Suppressor macrophage (primary cell): ENCODE measurements around the gene SPDYE6.
A peak's percentile ranks its signal among the peaks of the same experiment; 100 is the strongest.
"Not testable (repeated sequence)": the region's sequence is repeated elsewhere in the genome, so short reads cannot be mapped to it uniquely, and the experiment has no call there.

Source experiments
- DNase-seq, 4 experiments: peaks; one replicate each; pipeline ENCODE4 v3.0.0-alpha.2; 2020 to 2022

Gene SPDYE6

DNA sequence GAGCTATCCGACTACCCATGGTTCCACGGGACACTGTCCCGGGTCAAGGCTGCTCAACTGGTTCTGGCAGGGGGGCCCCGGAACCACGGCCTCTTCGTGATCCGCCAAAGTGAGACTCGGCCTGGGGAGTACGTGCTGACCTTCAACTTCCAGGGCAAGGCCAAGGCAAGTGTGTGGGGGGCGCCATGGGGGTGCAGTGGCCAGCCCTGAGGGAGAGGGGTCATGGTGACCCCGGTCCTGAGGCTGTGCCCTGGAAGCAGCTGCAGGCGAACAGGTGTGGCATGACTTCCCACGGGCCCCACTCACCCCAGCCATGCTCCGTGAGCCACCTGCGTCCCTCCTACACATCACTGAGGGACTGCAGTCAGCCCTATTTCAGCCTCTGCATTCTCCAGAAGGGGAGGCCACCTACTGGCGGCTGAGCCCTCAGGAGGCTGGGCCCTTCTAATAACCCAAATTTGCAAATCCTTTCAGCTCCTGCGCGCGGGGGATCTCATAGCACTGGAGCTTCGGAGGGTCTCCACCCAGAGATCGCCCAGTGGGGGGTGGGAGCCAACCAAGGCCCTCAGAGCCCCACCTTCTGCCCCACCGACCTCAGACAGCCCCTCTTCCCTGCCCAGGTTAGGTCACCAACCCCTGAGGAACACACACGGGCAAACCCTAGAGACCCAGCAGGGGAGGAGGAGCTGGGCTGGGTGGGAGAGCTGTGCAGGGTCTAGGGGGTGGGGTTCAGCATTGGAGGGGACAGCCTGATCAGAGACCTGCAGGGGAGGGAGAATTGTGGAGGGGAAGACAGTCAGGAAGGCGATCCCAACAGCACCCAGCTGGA lies 38.8 kb downstream of the SPDYE6 start:
- no peak for DNase-seq

GRCh38 chr7:102313997-102314780 lies 42.1 kb downstream of the SPDYE6 start:
- no peak for DNase-seq

DNA sequence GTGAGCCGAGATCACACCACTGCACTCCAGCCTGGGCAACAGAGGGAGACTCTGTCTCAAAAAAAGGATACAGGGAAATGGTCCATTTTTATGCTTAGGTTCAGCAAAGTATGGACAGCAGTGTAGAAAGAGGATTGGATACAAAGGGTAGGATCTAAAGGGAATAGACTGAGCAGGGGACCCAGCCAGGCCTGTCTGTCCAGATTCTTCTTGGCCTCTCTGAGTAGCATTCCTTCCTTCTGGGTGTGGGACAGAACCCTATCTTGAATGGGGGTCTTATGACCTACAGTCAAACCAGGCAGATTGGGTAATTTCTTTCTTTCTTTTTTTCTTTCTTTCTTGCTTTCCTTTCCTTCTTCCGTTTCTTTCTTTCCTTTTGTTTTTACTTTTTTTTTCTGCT lies 43.9 kb downstream of the SPDYE6 start:
- no peak for DNase-seq

DNA sequence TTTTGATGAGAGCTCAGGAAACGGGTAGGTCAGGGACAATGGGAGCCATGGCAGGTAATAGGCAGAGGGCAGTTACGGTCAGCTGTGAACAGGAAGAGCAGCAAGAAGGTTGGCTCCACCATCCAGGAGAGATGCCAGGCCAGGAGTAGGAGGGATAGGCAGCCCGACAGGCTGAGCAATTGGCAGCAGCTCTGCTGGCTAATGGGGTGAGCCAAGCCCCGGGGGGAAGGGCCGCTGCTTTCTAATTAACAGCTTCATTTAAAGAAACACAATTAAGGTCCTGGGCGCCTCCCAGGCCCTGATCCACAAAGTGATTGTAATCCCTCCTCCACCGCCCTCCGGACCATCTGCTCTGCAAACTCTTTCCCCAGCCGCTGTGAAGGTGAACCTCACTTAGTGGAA lies 45.8 kb downstream of the SPDYE6 start:
- DNase-seq = no peak

DNA sequence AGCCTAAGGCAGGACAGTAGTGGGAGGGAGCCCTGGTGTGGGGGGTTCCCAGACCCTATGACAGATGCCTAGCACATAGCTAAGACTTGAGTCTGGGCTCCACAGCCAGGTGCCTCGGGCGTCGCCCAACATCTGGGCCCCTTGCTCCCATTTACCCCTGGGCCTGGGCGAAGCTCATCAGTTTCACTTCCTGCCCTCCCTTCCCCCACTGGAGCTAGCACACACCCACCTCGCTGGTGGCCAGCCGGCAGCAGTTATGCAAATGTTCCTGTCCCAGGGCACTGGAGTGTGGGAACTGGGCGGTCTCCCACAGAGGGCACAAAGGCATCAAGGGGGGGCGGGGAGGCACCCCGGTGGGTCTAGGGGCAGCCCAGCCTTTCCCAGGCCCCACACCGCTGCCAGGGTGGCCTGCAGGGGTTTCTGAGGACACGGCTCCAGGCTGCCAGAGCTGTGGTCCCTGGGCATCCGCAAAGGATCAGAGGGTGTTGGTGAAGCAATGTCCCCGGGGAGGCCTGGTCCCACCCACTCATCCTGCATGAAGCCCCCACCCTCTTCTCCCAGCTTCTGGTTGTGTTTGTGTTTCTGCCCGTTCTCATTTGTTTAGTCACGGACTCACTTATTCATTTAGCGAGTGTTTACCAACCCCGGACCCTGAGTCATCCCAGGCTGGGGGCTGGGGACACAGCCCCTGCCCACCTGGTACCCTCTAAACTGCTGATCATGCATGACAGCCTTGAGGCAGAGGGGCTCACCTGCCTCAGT lies 49.1 kb downstream of the SPDYE6 start:
- peak; percentile 77 to 91 (median 90) for DNase-seq

- no peak for DNase-seq
Measured at GRCh38 chr7:102305414-102306268, 50.6 kb downstream of the SPDYE6 start.

DNA sequence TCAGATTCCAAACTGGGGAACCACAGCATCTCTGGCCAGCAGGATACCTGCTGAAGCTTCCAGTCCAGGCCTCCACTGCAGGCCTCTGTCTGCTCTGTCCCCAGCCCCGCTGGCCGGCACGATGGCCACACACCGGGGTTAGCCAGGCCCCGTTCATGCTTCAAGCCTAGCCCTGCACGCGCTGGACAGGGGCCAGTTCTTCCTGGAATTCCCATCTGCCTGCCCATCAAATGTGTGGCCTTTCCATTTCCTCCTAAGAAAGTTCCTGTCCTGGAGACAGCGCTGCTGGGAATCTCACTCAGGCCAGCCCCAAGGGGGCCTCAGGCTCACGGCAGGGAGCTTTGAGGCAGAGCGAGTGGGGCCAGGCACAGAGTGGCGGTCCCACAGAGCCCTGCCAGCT lies 51.6 kb downstream of the SPDYE6 start:
- no peak for DNase-seq

DNA sequence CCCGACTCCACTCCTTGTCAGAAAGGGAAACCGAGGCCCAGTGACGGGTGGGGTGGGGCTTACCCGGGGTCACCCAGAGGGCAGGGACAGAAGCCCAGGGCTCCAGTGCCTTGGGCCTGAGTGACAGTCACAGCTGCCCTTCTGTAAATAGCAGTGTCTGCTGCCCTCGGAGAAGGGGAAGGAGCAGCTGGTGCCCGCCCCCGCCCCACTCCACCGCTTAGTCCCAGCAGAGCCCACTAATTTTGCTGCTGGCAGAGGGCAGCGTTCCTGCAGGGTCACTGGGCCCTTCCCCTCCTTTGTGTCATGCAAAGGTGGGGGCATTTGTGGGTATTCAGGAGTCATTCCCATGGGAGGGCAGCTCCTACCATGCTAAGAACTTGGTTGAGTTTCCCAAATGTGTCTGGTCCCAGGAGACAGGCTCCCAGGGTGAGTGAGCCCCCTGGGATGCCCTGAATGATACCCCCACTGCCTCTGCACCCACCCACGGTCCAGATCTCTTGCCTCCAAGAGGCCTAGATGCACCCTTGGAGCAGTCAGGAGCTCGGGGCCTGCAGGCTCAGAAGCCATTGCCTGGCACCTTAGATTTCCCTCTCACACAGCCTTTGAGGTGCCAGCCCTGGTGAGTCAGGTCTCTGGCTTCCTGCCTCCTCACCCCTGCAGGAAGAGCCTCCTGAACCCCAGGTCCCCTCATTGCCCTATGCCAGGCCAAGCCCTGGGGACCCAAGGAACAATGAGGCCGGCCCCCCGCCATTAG lies 52.4 kb downstream of the SPDYE6 start:
- DNase-seq = peak; percentile 30 to 70 (median 60)

DNA sequence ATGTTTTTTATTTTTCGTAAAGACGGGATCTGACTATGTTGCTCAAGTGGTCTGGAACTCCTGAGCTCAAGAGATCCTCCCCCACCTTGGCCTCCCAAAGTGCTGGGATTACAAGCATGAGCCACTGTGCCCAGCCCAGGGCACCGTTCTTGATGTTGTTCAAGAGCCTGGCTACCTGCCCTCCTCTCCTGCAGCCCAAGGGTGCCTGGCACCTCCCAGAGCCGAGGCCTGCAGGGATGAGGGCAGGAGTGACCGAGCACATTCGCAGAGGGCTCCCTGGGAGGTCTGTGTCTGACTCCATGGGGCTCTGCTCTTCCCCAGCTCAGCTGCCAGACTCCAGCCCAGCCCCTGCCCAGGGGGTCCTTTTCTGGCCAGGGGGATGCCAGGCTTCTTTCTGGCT lies 54.2 kb downstream of the SPDYE6 start:
- DNase-seq = no peak

DNA sequence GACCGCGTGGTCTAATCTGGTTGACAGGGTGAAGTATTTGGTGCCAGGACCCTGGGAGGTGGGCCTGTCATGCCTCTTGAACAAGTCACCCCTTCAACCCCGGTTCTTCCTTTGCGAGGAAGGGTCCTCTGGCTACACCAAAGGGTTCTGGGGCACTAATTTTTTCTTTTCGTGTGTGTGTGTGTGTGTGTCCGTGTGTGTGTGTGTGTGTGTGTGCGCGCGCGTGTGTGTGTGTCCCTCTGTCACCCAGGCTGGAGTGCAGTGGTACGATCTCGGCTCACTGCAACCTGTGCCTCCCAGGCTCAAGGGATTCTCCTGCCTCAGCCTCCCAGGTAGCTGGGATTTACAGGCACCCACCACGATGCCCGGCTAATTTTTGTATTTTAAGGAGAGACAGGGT lies 54.9 kb downstream of the SPDYE6 start:
- DNase-seq = not testable (repeated sequence)

GRCh38 chr7:102300643-102301221 lies 55.5 kb downstream of the SPDYE6 start:
- DNase-seq = no peak

DNA sequence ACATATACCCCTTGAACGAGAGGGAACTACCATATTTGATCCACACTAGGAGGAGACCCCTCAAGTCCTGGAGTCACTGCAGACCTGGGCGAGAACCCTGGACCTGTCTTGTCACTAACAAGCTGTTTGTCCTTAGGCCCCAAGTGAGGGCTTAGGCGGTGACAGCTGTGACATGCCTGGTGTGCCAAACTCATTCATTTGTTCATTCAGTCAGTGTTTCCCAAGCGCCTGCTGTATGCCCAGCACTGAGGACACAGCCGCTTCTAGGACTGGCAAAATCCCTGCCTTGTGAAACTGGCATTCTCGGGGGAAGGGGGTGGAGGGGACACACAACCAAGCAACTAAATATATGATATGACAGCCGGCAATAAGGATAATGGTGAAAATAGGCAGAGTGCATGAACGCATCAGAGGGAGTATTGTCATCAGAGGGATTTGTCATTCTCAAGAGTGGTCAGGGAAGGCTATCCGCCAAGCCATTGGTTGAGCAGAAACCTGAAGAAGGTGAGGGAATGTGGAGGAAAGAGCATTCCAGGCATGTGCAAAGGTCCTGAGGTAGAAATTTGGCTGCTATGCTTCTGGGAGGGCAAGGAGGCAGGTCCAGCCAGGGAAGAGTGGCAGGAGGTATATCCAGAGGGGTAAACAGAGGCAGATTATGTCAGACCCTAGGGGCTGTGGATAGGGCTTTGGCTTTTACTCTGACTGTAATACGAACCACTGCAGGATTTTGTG lies 58.6 kb downstream of the SPDYE6 start:
- DNase-seq = no peak

- no peak for DNase-seq
Measured at GRCh38 chr7:102296514-102296913, 59.7 kb downstream of the SPDYE6 start.

DNA sequence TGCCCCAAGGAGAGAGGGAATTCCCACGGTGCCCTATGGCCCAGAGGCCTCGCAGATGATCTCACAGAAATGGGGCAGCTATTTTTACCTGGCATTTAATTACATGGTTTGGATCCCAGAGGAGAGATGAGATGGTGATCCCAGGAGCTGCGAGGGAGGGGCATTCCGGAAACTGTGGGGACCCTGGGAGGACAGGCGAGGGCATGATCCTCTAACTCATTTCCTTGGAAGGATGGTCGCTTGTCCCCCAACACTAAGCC lies 60.1 kb downstream of the SPDYE6 start:
- DNase-seq = no peak
